K562 (cell line): ENCODE data around the gene PNLIPRP2. TPM values are rescaled to one million over a fixed set of nuclear protein-coding genes. Genes with fewer than 3 reads are reported as not detected.

Source experiments
- ATAC-seq: fragments of 200-7000 bp; cut with Tn5 transposase; 3 replicates; pipeline ENCODE4 v1.9.1; 2020; ENCODE audit warnings: moderate library complexity
- BruUV-seq: library from RNA; stranded (reverse); fragments of 400-500 nt; replicated peaks from 2 replicates; lab custom pipeline; 2021; lab: Mats Ljungman, UMichigan
- CTCF ChIA-PET: fragments of 300-600 bp; formaldehyde crosslinking; extraction: SDS; loops from one replicate; lab custom pipeline; 2021; ENCODE audit warnings: low intra/inter-chr PET ratio; lab: Yijun Ruan, JAX
- POLR2A ChIA-PET: fragments of 300-600, 350-650 bp; sonication (Branson Sonifier 250); formaldehyde crosslinking; extraction: SDS; loops from one replicate; lab custom pipeline; 2021; ENCODE audit warnings: antibody characterized with exemption, inconsistent platforms; lab: Yijun Ruan, JAX
- DNase-seq, 4 experiments: peaks; one replicate each; pipeline versions ENCODE4 v3.0.0 to v3.0.0-alpha.2; 2011 to 2018; ENCODE audit warnings: low spot score in 3 of 4, mixed read lengths in 3 of 4; ENCODE audit errors: extremely low read depth in 1 of 4
- FAIRE-seq: peaks from 2 replicates; lab custom pipeline; 2011; peaks lifted over from hg19 to GRCh38; lab: Jason Lieb, UNC
- H2AFZ ChIP-seq: 2 replicates; pipeline ENCODE4 v1.6.0; 2011; ENCODE audit warnings: low read depth, low read length, control low read depth, inconsistent platforms
- H3K27ac ChIP-seq: fragments of 200-600 bp; 3 replicates; pipeline ENCODE4 v1.8.0; 2011; ENCODE audit warnings: low read depth, mild to moderate bottlenecking, control low read depth, inconsistent platforms, low read length, moderate library complexity, mixed read lengths; ENCODE audit errors: extremely low read depth
- H3K27me3 ChIP-seq, 2 experiments: fragments of 300-600 bp in 1 of 2; 2 replicates in 1 of 2; 3 replicates in 1 of 2; pipeline versions ENCODE4 v1.6.0 to v1.8.0; 2011; ENCODE audit warnings: inconsistent platforms in 2 of 2, low read length in 2 of 2, mild to moderate bottlenecking in 1 of 2, mixed read lengths in 1 of 2, moderate library complexity in 1 of 2; ENCODE audit not compliant: control insufficient read depth in 2 of 2, insufficient read depth in 2 of 2
- H3K36me3 ChIP-seq: fragments of 300-600 bp; 3 replicates; pipeline ENCODE4 v1.8.0; 2011; ENCODE audit warnings: mild to moderate bottlenecking, low read length, inconsistent platforms; ENCODE audit not compliant: control insufficient read depth, insufficient read depth
- H3K4me1 ChIP-seq, 2 experiments: fragments of 200-600 bp in 1 of 2; replicated peaks in 1 of 2; 2 replicates in 1 of 2; 3 replicates in 1 of 2; pipeline versions ENCODE4 v1.5.1 to v1.8.0; 2011; ENCODE audit warnings: inconsistent platforms in 2 of 2, low read length in 2 of 2, mild to moderate bottlenecking in 1 of 2, mixed read lengths in 1 of 2, moderate library complexity in 1 of 2; ENCODE audit not compliant: control insufficient read depth in 2 of 2, insufficient read depth in 2 of 2
- H3K4me2 ChIP-seq: 2 replicates; pipeline ENCODE4 v1.6.1; 2011; ENCODE audit warnings: low read length, control low read depth, inconsistent platforms, mixed read lengths; ENCODE audit not compliant: insufficient read depth
- H3K4me3 ChIP-seq: fragments of 200-600 bp; sonication (generic), shearing (Covaris generic); 2 replicates; pipeline ENCODE4 v1.5.1; 2016; ENCODE audit warnings: control low read depth, inconsistent platforms
- H3K79me2 ChIP-seq: fragments of 200-600 bp; 3 replicates; pipeline ENCODE4 v1.8.0; 2011; ENCODE audit warnings: low read length, inconsistent platforms; ENCODE audit not compliant: control insufficient read depth, insufficient read depth
- H3K9ac ChIP-seq, 2 experiments: 2 replicates each; pipeline versions ENCODE4 v1.6.0 to v1.6.1; 2011; ENCODE audit warnings: low read depth in 2 of 2, low read length in 2 of 2, control low read depth in 1 of 2, inconsistent platforms in 1 of 2, mild to moderate bottlenecking in 1 of 2, mixed read lengths in 1 of 2; ENCODE audit not compliant: insufficient read depth in 1 of 2
- H3K9me1 ChIP-seq: one replicate; pipeline ENCODE4 v1.6.0; 2011; ENCODE audit warnings: inconsistent platforms, mild to moderate bottlenecking, low read length, moderate library complexity; ENCODE audit not compliant: control insufficient read depth, insufficient read depth
- H3K9me3 ChIP-seq: replicated peaks from 2 replicates; pipeline ENCODE4 v1.5.1; 2011; ENCODE audit warnings: low read depth, low read length, inconsistent platforms; ENCODE audit not compliant: control insufficient read depth, insufficient read depth
- H4K20me1 ChIP-seq: replicated peaks from 2 replicates; pipeline ENCODE4 v1.6.1; 2011; ENCODE audit warnings: low read length, inconsistent platforms, mixed read lengths; ENCODE audit not compliant: control insufficient read depth, insufficient read depth
- CREBBP ChIP-seq: IDR thresholded peaks from one replicate; pipeline ENCODE4 v1.6.1; 2012; ENCODE audit warnings: low read depth, mild to moderate bottlenecking, control low read depth, inconsistent platforms, low read length
- DMBX1 ChIP-seq: fragments of 250-450 bp; sonication (Bioruptor Pico); IDR thresholded peaks from 2 replicates; pipeline ENCODE4 v1.8.0; 2022; ENCODE audit warnings: inconsistent platforms, mild to moderate bottlenecking, moderate library complexity, borderline replicate concordance
- KDM1A ChIP-seq, 2 experiments: fragments of 450-650 bp; IDR thresholded peaks; 2 replicates each; pipeline ENCODE4 v1.6.1; 2016; ENCODE audit warnings: mild to moderate bottlenecking in 2 of 2
- PRPF4 ChIP-seq: fragments of 200-400 bp; formaldehyde crosslinking; IDR thresholded peaks from one replicate; pipeline ENCODE4 v1.6.1; 2017; ENCODE audit warnings: low read length, low read depth, mild to moderate bottlenecking; ENCODE audit not compliant: insufficient read depth, poor library complexity, severe bottlenecking
- PTBP1 ChIP-seq: fragments of 200-400 bp; formaldehyde crosslinking; IDR thresholded peaks from 2 replicates; pipeline ENCODE4 v1.6.1; 2017; ENCODE audit warnings: low read depth, low read length
- SRSF7 ChIP-seq: fragments of 200-400 bp; formaldehyde crosslinking; optimal IDR thresholded peaks from 2 replicates; pipeline ENCODE3; 2017; ENCODE audit warnings: mild to moderate bottlenecking, low read depth, low read length
- TCF3 ChIP-seq: sonication (generic); formaldehyde crosslinking; IDR thresholded peaks from 2 replicates; pipeline ENCODE4 v1.4.0; 2020; ENCODE audit warnings: mild to moderate bottlenecking, missing genetic modification reagents
- ZFP30 ChIP-seq: fragments of 250-450 bp; sonication (Bioruptor Pico); IDR thresholded peaks from 2 replicates; pipeline ENCODE4 v1.8.0; 2022; ENCODE audit warnings: moderate library complexity, mild to moderate bottlenecking, inconsistent platforms, borderline replicate concordance
- ZNF133 ChIP-seq: fragments of 250-450 bp; sonication (Bioruptor Pico); IDR thresholded peaks from 2 replicates; pipeline ENCODE4 v1.4.0; 2020; ENCODE audit warnings: mild to moderate bottlenecking
- ZNF696 ChIP-seq: fragments of 250-450 bp; sonication (Bioruptor Pico); conservative IDR thresholded peaks from 2 replicates; pipeline ENCODE4 v1.4.0; 2020; ENCODE audit warnings: mild to moderate bottlenecking, moderate library complexity
- WGBS: fragments of 100-300 bp; shearing (Covaris generic); methylation state at CpG from one replicate; pipeline ENCODE4 v1.1.6; 2016; ENCODE audit warnings: low coverage, mixed read lengths; ENCODE audit not compliant: insufficient coverage; ENCODE audit errors: missing lambda C conversion rate; 5-methylcytosine and 5-hydroxymethylcytosine counted together
- in situ Hi-C: fragments of 300-500 bp; cut with MboI; formaldehyde crosslinking; loops from 4 replicates; pipeline ENCODE4 v1.15.0; 2018; ENCODE audit warnings: inconsistent platforms, mixed read lengths
- intact Hi-C: fragments of 100-400 bp; cut with micrococcal nuclease; formaldehyde crosslinking; loops from 2 replicates; pipeline ENCODE4 v1.14.2; 2022
- polyA plus RNA-seq, 8 experiments: library from polyadenylated mRNA; depleted of rRNA in 4 of 8; stranded (reverse) in 5 of 8; unstranded in 3 of 8; fragments of >200 nt; fragmentation: Nextera tagmentation in 2 of 8; fragmentation: Illumina TruSeq in 1 of 8; extraction: Ambion mirVana in 2 of 8; extraction: Trizol in 1 of 8; gene quantifications; 2 replicates each; pipeline versions ENCODE4 v1.2.1 to v1.2.3, GENCODE V29; 2011 to 2014; ENCODE audit warnings: inconsistent platforms in 1 of 8, missing spikeins in 1 of 8
- total RNA-seq, 7 experiments: library from RNA; depleted of rRNA in 6 of 7; stranded (reverse); fragments of >200 nt in 6 of 7; fragmentation: Illumina TruSeq in 2 of 7; extraction: Trizol in 2 of 7; gene quantifications; 2 replicates each; pipeline versions ENCODE4 v1.2.1 to v1.2.3, GENCODE V29; 2011 to 2021; ENCODE audit warnings: low replicate concordance in 1 of 7
- TF ChIP-seq, protein P1 (sequence below): fragments of 250-450 bp; sonication (Bioruptor Pico); IDR thresholded peaks from 2 replicates; pipeline ENCODE4 v1.5.0; 2022; ENCODE audit warnings: mild to moderate bottlenecking
- TF ChIP-seq, protein P2 (sequence below): fragments of 250-450 bp; sonication (Bioruptor Pico); IDR thresholded peaks from 2 replicates; pipeline ENCODE4 v1.9.0; 2021; ENCODE audit warnings: mild to moderate bottlenecking, inconsistent platforms

Gene PNLIPRP2
- total and polyA plus RNA-seq, 9 of the 15 experiments (the other 6 are each of a cell fraction or from before 2014, with no cell fraction given): 0.38 TPM; not detected in 8

DNA sequence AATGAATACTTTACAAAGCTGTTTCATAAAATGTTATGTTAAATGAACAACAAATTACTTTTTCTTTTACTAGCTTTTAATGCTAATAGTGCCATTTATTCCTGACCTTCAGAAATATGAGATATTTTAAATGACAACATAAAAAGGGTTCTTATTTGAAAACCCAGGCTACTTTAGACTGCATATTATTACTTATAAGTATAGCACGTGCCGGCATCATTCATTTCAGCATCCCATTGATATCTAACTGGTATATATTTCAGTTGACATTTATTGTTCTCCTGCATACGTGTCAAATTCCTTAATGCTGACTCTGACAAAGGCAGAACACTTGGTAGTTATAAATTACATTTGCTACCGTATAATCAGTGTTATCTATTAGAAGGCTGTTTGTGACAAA is 35.3 kb downstream of the PNLIPRP2 start:
- Histone ChIP-seq H3K9me3 (no peaks in the 10 kb centered on the region), H3K9ac (no peak overlapping the region), H3K4me1 (no peaks in the 10 kb centered on the region), H3K36me3 (no peaks in the 10 kb centered on the region), H4K20me1 (no peaks in the 10 kb centered on the region), H3K4me3 (no peak overlapping the region), H3K4me2 (no peak overlapping the region), H3K9me1 (no peaks in the 10 kb centered on the region), H2AFZ (no peak overlapping the region), H3K79me2 (no peaks in the 10 kb centered on the region), H3K27me3 (no peaks in the 10 kb centered on the region; a peak in 1 of 5 replicates), H3K27ac (no peak overlapping the region)
- in situ Hi-C loops (no loop called here), intact Hi-C loops (no loop called here)
- ATAC-seq (no peak), DNase-seq (no peak), FAIRE-seq (no peak)
- CTCF ChIA-PET: no interaction called here
- 0% methylated on average over 4 of the region's 4 CpGs for WGBS
- POLR2A ChIA-PET: no interaction called here
- BruUV-seq: no TSS peak
- TF ChIP-seq DMBX1 (CRISPR knock-in tag): no peak
- TF ChIP-seq PRPF4: no peak
- no peak for TF ChIP-seq ZFP30 (CRISPR knock-in tag)
- no peak for TF ChIP-seq TCF3 (CRISPR knock-in tag)
- no peak for TF ChIP-seq KDM1A (IDR thresholded peaks at IDR 0.05)
- TF ChIP-seq, protein P1, sequence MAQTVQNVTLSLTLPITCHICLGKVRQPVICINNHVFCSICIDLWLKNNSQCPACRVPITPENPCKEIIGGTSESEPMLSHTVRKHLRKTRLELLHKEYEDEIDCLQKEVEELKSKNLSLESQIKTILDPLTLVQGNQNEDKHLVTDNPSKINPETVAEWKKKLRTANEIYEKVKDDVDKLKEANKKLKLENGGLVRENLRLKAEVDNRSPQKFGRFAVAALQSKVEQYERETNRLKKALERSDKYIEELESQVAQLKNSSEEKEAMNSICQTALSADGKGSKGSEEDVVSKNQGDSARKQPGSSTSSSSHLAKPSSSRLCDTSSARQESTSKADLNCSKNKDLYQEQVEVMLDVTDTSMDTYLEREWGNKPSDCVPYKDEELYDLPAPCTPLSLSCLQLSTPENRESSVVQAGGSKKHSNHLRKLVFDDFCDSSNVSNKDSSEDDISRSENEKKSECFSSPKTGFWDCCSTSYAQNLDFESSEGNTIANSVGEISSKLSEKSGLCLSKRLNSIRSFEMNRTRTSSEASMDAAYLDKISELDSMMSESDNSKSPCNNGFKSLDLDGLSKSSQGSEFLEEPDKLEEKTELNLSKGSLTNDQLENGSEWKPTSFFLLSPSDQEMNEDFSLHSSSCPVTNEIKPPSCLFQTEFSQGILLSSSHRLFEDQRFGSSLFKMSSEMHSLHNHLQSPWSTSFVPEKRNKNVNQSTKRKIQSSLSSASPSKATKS (CRISPR knock-in tag): no peak
- TF ChIP-seq, protein P2, sequence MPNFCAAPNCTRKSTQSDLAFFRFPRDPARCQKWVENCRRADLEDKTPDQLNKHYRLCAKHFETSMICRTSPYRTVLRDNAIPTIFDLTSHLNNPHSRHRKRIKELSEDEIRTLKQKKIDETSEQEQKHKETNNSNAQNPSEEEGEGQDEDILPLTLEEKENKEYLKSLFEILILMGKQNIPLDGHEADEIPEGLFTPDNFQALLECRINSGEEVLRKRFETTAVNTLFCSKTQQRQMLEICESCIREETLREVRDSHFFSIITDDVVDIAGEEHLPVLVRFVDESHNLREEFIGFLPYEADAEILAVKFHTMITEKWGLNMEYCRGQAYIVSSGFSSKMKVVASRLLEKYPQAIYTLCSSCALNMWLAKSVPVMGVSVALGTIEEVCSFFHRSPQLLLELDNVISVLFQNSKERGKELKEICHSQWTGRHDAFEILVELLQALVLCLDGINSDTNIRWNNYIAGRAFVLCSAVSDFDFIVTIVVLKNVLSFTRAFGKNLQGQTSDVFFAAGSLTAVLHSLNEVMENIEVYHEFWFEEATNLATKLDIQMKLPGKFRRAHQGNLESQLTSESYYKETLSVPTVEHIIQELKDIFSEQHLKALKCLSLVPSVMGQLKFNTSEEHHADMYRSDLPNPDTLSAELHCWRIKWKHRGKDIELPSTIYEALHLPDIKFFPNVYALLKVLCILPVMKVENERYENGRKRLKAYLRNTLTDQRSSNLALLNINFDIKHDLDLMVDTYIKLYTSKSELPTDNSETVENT: no peak
- no peak for TF ChIP-seq PTBP1
- TF ChIP-seq SRSF7: no peak
- no peak for TF ChIP-seq ZNF696 (CRISPR knock-in tag)
- no peak for TF ChIP-seq ZNF133 (CRISPR knock-in tag)
- TF ChIP-seq CREBBP: no peak
